CD4-positive, alpha-beta T cell treated with Interleukin-10 for 1 hour (primary cell): ENCODE data around the gene AMELX.

ENCODE experiments used
- DNase-seq: peaks from one replicate; pipeline ENCODE4 v3.0.0-alpha.2; 2020

Gene AMELX

DNA sequence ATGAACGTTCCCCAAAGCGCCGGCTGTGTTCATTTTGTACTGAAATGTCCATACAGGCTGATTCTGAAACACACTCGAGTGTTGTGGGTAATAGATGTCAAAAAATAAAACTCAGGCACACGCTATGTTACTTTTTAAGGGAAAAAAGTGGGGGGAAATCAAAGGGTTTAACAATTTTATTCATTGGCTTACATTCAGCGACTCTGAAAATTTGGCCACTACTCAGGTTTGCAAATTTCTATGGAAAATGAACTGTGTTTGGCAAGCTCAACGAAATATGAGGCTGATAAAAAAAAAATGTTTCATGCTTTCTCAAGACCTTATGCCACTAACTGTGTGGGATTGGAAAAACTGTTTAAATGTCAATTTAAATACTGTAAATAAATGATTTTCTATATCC, 18.5 kb downstream of the AMELX start:
- no peak for DNase-seq

- DNase-seq = no peak
Measured at GRCh38 chrX:11319806-11320520, 26.8 kb downstream of the AMELX start.

DNA sequence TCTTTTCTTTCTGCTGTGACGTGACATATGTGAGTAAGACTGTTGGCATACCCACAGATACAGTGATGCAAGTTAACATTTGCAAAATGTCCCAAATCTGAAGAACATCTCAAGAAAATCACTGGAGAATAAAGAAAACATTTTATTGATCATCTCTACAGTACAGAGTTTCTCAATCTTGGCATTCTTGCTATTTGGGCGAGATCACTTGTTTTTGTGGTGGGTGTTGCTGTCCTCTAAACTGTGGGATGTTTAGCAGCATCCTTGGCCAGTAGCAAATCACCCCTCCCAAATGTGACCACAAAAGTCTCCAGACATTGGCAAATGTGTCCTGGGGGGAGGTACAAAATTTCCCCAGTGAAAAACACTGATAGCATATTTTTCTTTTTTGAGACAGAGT, 28.8 kb downstream of the AMELX start:
- DNase-seq = no peak

DNA sequence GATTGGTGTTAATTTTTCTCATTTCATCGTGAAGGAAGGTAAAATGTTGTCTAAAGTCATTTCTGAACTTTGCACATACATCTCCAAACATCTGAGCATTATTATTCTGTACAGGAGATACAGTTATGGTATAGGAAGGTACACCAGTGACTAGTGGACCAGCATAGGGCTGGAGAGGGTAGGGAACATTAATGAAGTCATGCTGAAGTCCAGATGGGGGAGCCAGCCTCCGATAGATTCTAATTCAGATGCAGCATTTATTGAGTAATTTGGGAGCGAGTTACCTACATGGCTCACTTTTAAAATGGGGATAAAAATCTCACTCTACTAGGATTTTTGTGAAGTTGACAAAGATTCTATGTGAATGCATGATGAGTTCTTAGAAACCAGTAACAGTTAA, 34.9 kb downstream of the AMELX start:
- DNase-seq = no peak

GRCh38 chrX:11329021-11329420, 35.8 kb downstream of the AMELX start:
- no peak for DNase-seq

- DNase-seq = no peak
Measured at GRCh38 chrX:11331788-11332187, 38.6 kb downstream of the AMELX start.

DNA sequence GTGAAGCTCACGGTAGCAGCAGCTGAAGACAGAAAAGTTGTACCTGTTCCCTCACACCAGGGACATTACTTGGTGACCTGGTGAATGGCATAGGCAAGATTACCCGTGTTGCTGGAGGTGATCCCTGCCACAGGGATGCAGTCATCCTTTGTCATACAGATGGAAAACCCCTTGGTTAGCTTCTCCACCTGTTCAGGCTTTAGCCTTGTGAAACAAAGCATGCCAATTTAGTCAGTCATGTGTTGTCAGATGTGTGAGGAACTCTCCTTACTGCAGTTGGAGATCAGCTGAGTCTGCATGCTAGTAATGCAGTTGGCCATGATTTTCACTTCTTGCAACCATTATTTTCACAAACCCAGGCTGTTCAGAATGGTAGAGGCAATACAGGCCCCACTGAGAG, 41.0 kb downstream of the AMELX start:
- no peak for DNase-seq

GRCh38 chrX:11336201-11336600, 43.0 kb downstream of the AMELX start:
- DNase-seq = no peak

DNA sequence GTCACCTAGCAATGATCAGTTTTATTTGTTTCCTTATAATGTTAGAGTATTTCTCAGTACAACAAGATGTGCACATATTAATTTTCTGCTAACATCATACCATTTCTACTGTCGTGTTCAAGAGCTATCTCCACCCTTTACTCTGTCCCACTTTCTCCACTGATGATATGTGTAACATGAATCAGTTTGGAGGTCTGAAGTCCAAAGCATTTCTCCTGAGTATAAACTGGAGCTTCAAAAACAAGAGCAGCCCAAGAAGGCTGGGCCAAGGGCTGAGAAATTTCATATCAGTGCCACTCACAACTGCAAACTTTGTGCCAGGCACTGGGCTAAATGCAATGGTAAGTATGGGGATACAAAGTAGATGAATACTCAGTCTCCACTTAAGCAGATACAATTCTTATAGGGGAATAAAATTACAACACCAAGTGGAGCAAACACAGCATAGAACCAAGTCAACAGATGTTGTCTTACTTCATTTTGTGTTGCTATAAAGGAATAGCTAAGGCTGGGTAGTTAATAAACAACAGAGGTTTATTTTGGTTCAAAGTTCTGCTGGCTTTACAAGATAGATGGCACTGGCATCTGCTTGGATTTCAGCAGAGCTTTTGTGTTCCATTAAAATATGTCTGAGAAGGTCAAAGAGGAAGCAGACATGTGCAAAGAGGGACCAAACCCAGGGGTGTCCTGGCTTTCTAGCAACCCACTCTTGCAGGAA, 44.2 kb downstream of the AMELX start:
- DNase-seq = no peak

DNA sequence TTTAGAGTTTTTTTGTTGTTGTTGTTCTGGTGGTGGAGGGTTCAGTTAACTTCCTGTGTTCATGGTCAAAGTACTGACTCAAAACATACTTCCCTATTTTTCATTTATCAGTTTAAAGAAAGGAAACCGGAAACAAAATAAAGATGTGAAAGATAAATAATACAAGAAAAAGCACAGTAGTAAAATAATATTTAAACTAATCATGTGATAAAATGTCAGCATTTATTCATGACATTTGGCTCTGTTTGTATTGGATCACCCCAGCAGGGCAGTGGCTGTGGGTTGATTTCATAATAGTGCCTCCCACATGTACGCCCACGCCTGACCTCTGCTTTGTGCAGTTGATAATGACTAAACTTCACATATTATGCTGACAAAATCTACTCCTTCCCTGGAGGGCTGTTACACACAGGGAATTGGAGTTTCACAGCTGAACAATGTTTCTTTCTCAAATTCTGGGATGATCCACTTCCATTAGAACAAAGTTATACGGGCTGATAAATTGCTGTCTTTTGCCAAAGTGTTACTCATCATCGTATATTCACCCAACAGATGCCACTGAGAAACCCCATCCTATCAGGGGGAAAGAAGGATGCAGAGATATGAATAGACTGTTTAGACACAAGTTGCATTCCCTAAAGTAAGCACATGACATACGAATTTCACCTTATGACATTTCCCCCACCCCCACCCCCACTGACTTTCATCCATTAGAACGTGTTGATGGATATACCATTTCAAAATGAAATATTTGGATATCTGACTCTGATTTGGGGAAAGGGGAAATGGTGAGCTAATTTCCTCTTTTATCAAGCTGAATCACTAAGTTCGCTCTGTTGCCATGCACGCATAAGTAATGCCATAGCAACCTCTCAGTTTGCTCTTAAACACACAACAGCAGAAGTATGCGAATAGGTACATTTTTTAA, 48.3 kb downstream of the AMELX start:
- DNase-seq = peak; percentile 10

DNA sequence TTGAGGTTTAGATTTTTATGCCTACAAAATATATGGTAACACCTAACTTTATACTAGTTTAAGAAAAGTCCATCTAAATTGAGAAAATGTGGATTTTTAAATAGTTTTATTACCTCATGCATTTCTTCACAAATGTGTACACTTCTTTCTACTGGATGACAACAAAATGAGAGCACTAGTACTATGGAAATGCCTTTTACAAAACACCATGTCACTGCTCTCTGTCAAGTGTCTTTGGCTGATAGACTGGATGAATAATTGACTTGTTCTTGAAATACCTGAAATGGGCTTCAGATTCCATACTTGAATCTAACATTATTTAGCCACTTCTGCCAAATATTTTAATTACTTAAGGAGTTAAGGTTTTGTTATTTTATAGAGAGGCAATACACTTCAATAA, 49.5 kb downstream of the AMELX start:
- DNase-seq = no peak

DNA sequence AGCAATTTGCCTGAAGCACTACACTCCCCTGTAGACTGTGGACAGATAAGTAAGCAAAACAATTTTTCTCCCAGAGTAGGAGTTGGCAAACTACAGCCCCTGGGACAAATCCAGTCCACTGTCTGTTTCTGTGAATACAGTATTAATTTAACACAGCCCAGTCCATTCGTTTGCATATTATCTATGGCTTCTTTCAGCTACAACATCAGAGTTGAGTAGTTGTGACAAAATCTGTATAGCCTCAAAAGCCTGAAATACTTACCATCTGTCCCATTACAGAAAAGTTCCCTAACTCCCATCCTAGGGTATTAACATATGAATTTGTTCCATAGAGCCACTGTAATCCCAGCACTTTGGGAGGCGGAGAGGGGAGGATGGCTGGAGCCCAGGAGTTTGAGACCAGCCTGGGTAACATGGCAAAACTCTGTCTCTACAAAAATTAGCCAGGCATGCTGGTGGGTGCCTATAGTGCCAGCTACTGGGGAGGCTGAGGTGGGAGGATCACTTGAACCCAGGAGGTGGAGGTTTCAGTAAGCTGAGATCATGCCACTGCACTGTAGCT, 53.0 kb downstream of the AMELX start:
- DNase-seq = no peak

GRCh38 chrX:11347300-11347699, 54.1 kb downstream of the AMELX start:
- no peak for DNase-seq

GRCh38 chrX:11349020-11349419, 55.8 kb downstream of the AMELX start:
- DNase-seq = no peak

DNA sequence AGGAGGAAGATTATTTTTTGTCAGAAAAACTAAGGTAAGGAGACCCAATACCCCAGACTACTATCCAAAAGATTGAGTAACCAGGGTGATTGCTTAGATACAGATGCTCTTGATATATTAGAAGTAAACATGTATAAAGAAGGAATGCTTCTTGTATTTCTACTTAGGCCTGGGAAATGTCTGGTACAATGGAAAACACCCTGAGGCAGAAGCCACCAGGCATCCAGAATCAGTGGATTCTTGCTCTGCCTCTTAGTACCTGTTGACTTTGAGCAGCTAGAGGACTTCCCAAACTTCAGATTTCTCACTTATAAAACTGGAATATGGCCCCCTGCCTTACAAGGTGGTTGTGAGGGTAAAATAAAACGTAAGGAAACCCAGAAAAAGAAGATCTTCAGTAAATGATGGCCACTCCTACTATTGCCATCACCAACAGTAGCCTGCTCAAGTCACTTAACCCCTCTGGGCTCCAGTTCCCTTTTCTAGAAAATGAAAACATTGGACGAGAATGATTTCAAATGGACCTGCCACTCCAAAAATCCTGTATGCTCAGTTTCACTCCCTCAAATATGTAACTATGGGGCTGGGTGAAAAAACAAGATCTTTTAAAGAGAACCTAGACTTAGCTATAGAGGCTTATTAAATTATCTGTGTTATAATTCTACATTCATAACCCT, 56.6 kb downstream of the AMELX start:
- no peak for DNase-seq
